A549 (cell line): Measurements from ENCODE around the gene MCOLN1.

Experiments
- CBX8 ChIP-seq: fragments of 200-600 bp; sonication (generic); IDR thresholded peaks from 2 replicates; pipeline ENCODE4 v1.6.1; 2016
- CTCF ChIP-seq: fragments of >200 bp; sonication (Bioruptor Twin); formaldehyde crosslinking; IDR thresholded peaks from 3 replicates; pipeline ENCODE4 v1.5.1; 2016
- EHMT2 ChIP-seq: fragments of 200-600 bp; sonication (generic); IDR thresholded peaks from 2 replicates; pipeline ENCODE4 v1.6.1; 2016; ENCODE audit warnings: antibody characterized with exemption, low read depth, mild to moderate bottlenecking, moderate library complexity
- HDAC2 ChIP-seq: fragments of 200-600 bp; sonication (generic); IDR thresholded peaks from 2 replicates; pipeline ENCODE4 v1.6.1; 2016
- POLR2A ChIP-seq: IDR thresholded peaks from 2 replicates; pipeline ENCODE4 v1.6.1; 2012; ENCODE audit warnings: mild to moderate bottlenecking, low read length
- RFX5 ChIP-seq: fragments of 450-650 bp; IDR thresholded peaks from 2 replicates; pipeline ENCODE4 v1.7.1; 2014; ENCODE audit warnings: antibody characterized with exemption, mild to moderate bottlenecking, moderate library complexity
- RNF2 ChIP-seq: fragments of 200-600 bp; sonication (generic); IDR thresholded peaks from 2 replicates; pipeline ENCODE4 v1.6.1; 2016; ENCODE audit warnings: low read depth, mild to moderate bottlenecking, antibody characterized with exemption, moderate library complexity, borderline replicate concordance
- SMC3 ChIP-seq: fragments of >200 bp; sonication (Bioruptor Twin); formaldehyde crosslinking; IDR thresholded peaks from 3 replicates; pipeline ENCODE4 v1.6.1; 2018; ENCODE audit warnings: inconsistent platforms
- ZFP36 ChIP-seq: fragments of 450-650 bp; IDR thresholded peaks from 2 replicates; pipeline ENCODE4 v1.6.1; 2014; ENCODE audit warnings: borderline replicate concordance; ENCODE audit not compliant: partially characterized antibody

- TF ChIP-seq CTCF (no peak), ZFP36 (no peak), SMC3 (no peak), HDAC2 (no peak), CBX8 (no peak), POLR2A (no peak), RFX5 (no peak), RNF2 (no peak), EHMT2 (no peak)
Measured at GRCh38 chr19:7529246-7529600, 6.8 kb downstream of the MCOLN1 start.
